GM23338 (cell line): ENCODE measurements around the gene AQP4. TPM values are rescaled to one million over a fixed set of nuclear protein-coding genes. Genes with fewer than 3 reads are reported as not detected.

Source experiments
- ATAC-seq: fragments of 200-7000 bp; cut with Tn5 transposase; 3 replicates; pipeline ENCODE4 v1.9.1; 2020
- DNase-seq: peaks from one replicate; pipeline ENCODE4 v3.0.0-alpha.2; 2015; ENCODE audit warnings: low spot score
- H2AFZ ChIP-seq: fragments of 200-600 bp; sonication (generic); 2 replicates; pipeline ENCODE4 v1.8.0; 2016; ENCODE audit warnings: antibody characterized with exemption, mild to moderate bottlenecking, moderate library complexity
- H3F3A ChIP-seq: fragments of 200-600 bp; sonication (generic); replicated peaks from 2 replicates; pipeline ENCODE4 v1.8.0; 2017; ENCODE audit warnings: antibody characterized with exemption, mixed run types, low read depth
- H3K27ac ChIP-seq: fragments of 200-600 bp; sonication (generic); 2 replicates; pipeline ENCODE4 v1.6.1; 2016; ENCODE audit warnings: low read depth
- H3K27me3 ChIP-seq: fragments of 200-600 bp; sonication (generic); 2 replicates; pipeline ENCODE4 v1.8.0; 2016; ENCODE audit warnings: mild to moderate bottlenecking, mixed run types, moderate library complexity; ENCODE audit not compliant: insufficient read depth
- H3K36me3 ChIP-seq: fragments of 200-600 bp; sonication (generic); 2 replicates; pipeline ENCODE4 v1.8.0; 2016; ENCODE audit warnings: mild to moderate bottlenecking; ENCODE audit not compliant: insufficient read depth
- H3K4me1 ChIP-seq: fragments of 200-600 bp; sonication (generic); 2 replicates; pipeline ENCODE4 v1.8.0; 2016; ENCODE audit warnings: mild to moderate bottlenecking, moderate library complexity; ENCODE audit not compliant: insufficient read depth
- H3K4me2 ChIP-seq: fragments of 200-600 bp; sonication (generic); 2 replicates; pipeline ENCODE4 v1.7.1; 2017; ENCODE audit warnings: mixed run types
- H3K4me3 ChIP-seq: fragments of 200-600 bp; sonication (generic); 2 replicates; pipeline ENCODE4 v1.6.1; 2016; ENCODE audit warnings: mixed run types
- H3K79me2 ChIP-seq: fragments of 200-600 bp; sonication (generic); replicated peaks from 2 replicates; pipeline ENCODE4 v1.8.0; 2017; ENCODE audit warnings: mild to moderate bottlenecking; ENCODE audit not compliant: insufficient read depth
- H3K9me2 ChIP-seq: fragments of 200-600 bp; sonication (generic); 2 replicates; pipeline ENCODE4 v1.8.0; 2017; ENCODE audit not compliant: insufficient read depth
- H4K20me1 ChIP-seq: fragments of 200-600 bp; sonication (generic); replicated peaks from 2 replicates; pipeline ENCODE4 v1.8.0; 2017; ENCODE audit warnings: mild to moderate bottlenecking; ENCODE audit not compliant: insufficient read depth
- H3K27ac Mint-ChIP-seq: 2 replicates; pipeline ENCODE4 v1.8.0; 2020; ENCODE audit warnings: inconsistent platforms, mild to moderate bottlenecking, moderate library complexity, mixed read lengths
- H3K27me3 Mint-ChIP-seq: 3 replicates; pipeline ENCODE4 v1.8.0; 2022; ENCODE audit warnings: low read depth, mild to moderate bottlenecking, moderate library complexity, mixed read lengths, inconsistent platforms; ENCODE audit not compliant: insufficient read depth, poor library complexity
- H3K36me3 Mint-ChIP-seq: 3 replicates; pipeline ENCODE4 v1.8.0; 2021; ENCODE audit warnings: low read depth, mild to moderate bottlenecking, inconsistent platforms, moderate library complexity, mixed read lengths
- H3K4me1 Mint-ChIP-seq: 3 replicates; pipeline ENCODE4 v1.8.0; 2020; ENCODE audit warnings: mild to moderate bottlenecking, inconsistent platforms, mixed read lengths
- H3K4me3 Mint-ChIP-seq: 3 replicates; pipeline ENCODE4 v1.8.0; 2021; ENCODE audit warnings: moderate library complexity, mild to moderate bottlenecking, inconsistent platforms, mixed read lengths
- H3K9me3 Mint-ChIP-seq: 3 replicates; pipeline ENCODE4 v1.8.0; 2020; ENCODE audit warnings: moderate library complexity, mild to moderate bottlenecking, inconsistent platforms, mixed read lengths
- CREB1 ChIP-seq: fragments of 250-450 bp; sonication (Bioruptor Pico); IDR thresholded peaks from 2 replicates; pipeline ENCODE4 v1.5.0; 2020; ENCODE audit warnings: low read depth, mild to moderate bottlenecking, moderate library complexity
- ETS1 ChIP-seq: IDR thresholded peaks from 2 replicates; pipeline ENCODE4 v1.6.1; 2016; ENCODE audit warnings: antibody characterized with exemption
- EZH2 ChIP-seq: fragments of 200-600 bp; sonication (generic); IDR thresholded peaks from one replicate; pipeline ENCODE4 v1.8.0; 2017; ENCODE audit warnings: antibody characterized with exemption, mild to moderate bottlenecking, low read depth; ENCODE audit not compliant: unreplicated experiment
- EZH2phosphoT487 ChIP-seq: fragments of 200-600 bp; sonication (generic); IDR thresholded peaks from one replicate; pipeline ENCODE4 v1.8.1; 2018; ENCODE audit warnings: antibody characterized with exemption; ENCODE audit not compliant: unreplicated experiment
- JUNB ChIP-seq: IDR thresholded peaks from one replicate; pipeline ENCODE4 v1.6.1; 2016; ENCODE audit warnings: antibody characterized with exemption; ENCODE audit not compliant: unreplicated experiment
- NANOG ChIP-seq: IDR thresholded peaks from 2 replicates; pipeline ENCODE4 v1.6.1; 2016; ENCODE audit warnings: antibody characterized with exemption, borderline replicate concordance
- POLR2AphosphoS5 ChIP-seq: IDR thresholded peaks from 2 replicates; pipeline ENCODE4 v1.6.1; 2016; ENCODE audit warnings: antibody characterized with exemption, low read depth
- REST ChIP-seq: IDR thresholded peaks from one replicate; pipeline ENCODE4 v1.6.1; 2018; ENCODE audit warnings: antibody characterized with exemption; ENCODE audit not compliant: unreplicated experiment
- STAT1 ChIP-seq: IDR thresholded peaks from one replicate; pipeline ENCODE4 v1.6.1; 2016; ENCODE audit warnings: antibody characterized with exemption; ENCODE audit not compliant: unreplicated experiment
- ZNF114 ChIP-seq: fragments of 250-450 bp; sonication (Bioruptor Pico); IDR thresholded peaks from 2 replicates; pipeline ENCODE4 v1.5.0; 2020; ENCODE audit warnings: mild to moderate bottlenecking, moderate library complexity
- ZNF331 ChIP-seq: fragments of 250-450 bp; sonication (Bioruptor Pico); IDR thresholded peaks from 2 replicates; pipeline ENCODE4 v1.5.0; 2020; ENCODE audit warnings: low read depth, mild to moderate bottlenecking, moderate library complexity
- ZNF462 ChIP-seq: fragments of 250-450 bp; sonication (Bioruptor Pico); IDR thresholded peaks from 2 replicates; pipeline ENCODE4 v1.5.0; 2020; ENCODE audit warnings: mild to moderate bottlenecking, moderate library complexity
- polyA plus RNA-seq: library from polyadenylated mRNA; unstranded; fragments of >200 nt; fragmentation: Nextera tagmentation; extraction: Ambion mirVana; gene quantifications from 2 replicates; pipeline ENCODE4 v1.2.1, GENCODE V29; 2016
- total RNA-seq: library from RNA; depleted of rRNA; stranded (reverse); fragments of >200 nt; shearing (Covaris generic); gene quantifications from 2 replicates; pipeline ENCODE4 v1.2.3, GENCODE V29; 2014
- TF ChIP-seq, protein P1 (sequence below), 2 experiments: fragments of 200-600 bp in 1 of 2; sonication (generic) in 1 of 2; conservative IDR thresholded peaks; 2 replicates each; pipeline versions ENCODE4 v1.5.1 to v1.6.1; 2016 to 2017; ENCODE audit warnings: antibody characterized with exemption in 2 of 2, low read depth in 2 of 2, mild to moderate bottlenecking in 2 of 2, moderate library complexity in 1 of 2

AQP4 gene
- total and polyA plus RNA-seq, 2 experiments from 2014 or later: 1.1 to 3.8 TPM

DNA sequence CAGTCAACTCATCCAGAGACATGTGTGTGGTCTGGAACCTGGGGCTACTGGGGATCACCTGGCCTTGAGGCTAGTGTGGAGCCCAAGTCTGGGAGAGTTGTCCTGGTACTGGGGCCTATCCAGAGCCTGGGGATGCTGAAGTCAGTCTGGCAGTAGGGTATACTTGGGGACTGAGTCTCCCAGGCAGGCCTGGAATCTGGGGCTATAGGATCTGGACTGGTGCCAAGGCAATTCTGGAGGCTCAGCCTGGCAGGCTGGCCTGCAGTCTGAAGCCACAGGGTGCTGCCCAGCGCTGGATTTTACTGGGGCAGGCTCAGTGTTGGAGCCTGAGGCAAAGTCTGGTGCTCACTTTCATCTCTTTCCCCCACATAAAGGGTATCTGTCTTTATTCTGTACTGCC, 46.5 kb downstream of the AQP4 start:
- ATAC-seq: no peak
- Mint-ChIP-seq H3K36me3 (peaks cover 7% of the 10 kb centered on the region; the same call in 2 of the 3 replicates), H3K27ac (no peak overlapping the region)

More for the DNA sequence above, 46.5 kb downstream of the AQP4 start:
- no peaks in the 10 kb centered on the region for H3K9me2 ChIP-seq
- H2AFZ ChIP-seq: no peak overlapping the region
- no peak overlapping the region for H3K4me3 Mint-ChIP-seq
- DNase-seq: no peak
- H3K27me3 ChIP-seq: no peaks in the 10 kb centered on the region
- no peak overlapping the region for H3K4me3 ChIP-seq
- no peaks in the 10 kb centered on the region for H3F3A ChIP-seq
- peaks cover 6% of the 10 kb centered on the region; the same call in 2 of the 3 replicates for H3K4me1 Mint-ChIP-seq
- H3K4me1 ChIP-seq: peaks cover 12% of the 10 kb centered on the region
- no peaks in the 10 kb centered on the region for H3K79me2 ChIP-seq
- H3K36me3 ChIP-seq: no peaks in the 10 kb centered on the region
- H3K4me2 ChIP-seq: no peak overlapping the region
- no peak for TF ChIP-seq ZNF114 (CRISPR knock-in tag)
- TF ChIP-seq EZH2phosphoT487: no peak
- TF ChIP-seq ETS1: no peak
- no peak for TF ChIP-seq NANOG
- TF ChIP-seq EZH2: no peak
- no peak for TF ChIP-seq REST
- TF ChIP-seq JUNB: no peak
- TF ChIP-seq CREB1 (CRISPR knock-in tag): no peak
- no peak for TF ChIP-seq POLR2AphosphoS5
- no peak for TF ChIP-seq ZNF331 (CRISPR knock-in tag)
- no peak for TF ChIP-seq ZNF462 (CRISPR knock-in tag)
- TF ChIP-seq STAT1: no peak
- TF ChIP-seq, protein P1, sequence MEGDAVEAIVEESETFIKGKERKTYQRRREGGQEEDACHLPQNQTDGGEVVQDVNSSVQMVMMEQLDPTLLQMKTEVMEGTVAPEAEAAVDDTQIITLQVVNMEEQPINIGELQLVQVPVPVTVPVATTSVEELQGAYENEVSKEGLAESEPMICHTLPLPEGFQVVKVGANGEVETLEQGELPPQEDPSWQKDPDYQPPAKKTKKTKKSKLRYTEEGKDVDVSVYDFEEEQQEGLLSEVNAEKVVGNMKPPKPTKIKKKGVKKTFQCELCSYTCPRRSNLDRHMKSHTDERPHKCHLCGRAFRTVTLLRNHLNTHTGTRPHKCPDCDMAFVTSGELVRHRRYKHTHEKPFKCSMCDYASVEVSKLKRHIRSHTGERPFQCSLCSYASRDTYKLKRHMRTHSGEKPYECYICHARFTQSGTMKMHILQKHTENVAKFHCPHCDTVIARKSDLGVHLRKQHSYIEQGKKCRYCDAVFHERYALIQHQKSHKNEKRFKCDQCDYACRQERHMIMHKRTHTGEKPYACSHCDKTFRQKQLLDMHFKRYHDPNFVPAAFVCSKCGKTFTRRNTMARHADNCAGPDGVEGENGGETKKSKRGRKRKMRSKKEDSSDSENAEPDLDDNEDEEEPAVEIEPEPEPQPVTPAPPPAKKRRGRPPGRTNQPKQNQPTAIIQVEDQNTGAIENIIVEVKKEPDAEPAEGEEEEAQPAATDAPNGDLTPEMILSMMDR (conservative IDR thresholded peaks at IDR 0.05; ENCODE audit: low read depth in 2 of 2): no peak
- H3K27ac ChIP-seq: no peak overlapping the region
- peaks cover 10% of the 10 kb centered on the region for H3K9me3 Mint-ChIP-seq
- no peaks in the 10 kb centered on the region for H4K20me1 ChIP-seq
- H3K27me3 Mint-ChIP-seq: no peaks in the 10 kb centered on the region
